ENCODE data around the gene RGMA.

RGMA gene

GRCh38 chr15:93087825-93088199 lies 1.2 kb downstream of the RGMA start:
- Histone ChIP-seq H3K9me3 (replicated peaks in 1 of 2; ENCODE audit: control insufficient read depth in 2 of 2, insufficient read depth in 1 of 2, low read depth in 1 of 2, low read length in 2 of 2) (peaks cover 2 to 20% of the 10 kb centered on the region in 2 donors), H3K23ac (ENCODE audit: low read depth, low read length, poor library complexity) (no peak overlapping the region), H3K4me3 (ENCODE audit: low read length in 2 of 2) (peak overlapping the region; percentile 56 to 98), H2BK120ac (ENCODE audit: low read depth, low read length) (no peak overlapping the region), H2BK12ac (ENCODE audit: low read length) (no peak overlapping the region), H3K14ac (ENCODE audit: low read length) (no peak overlapping the region), H3K4me1 (ENCODE audit: control insufficient read depth in 2 of 2, insufficient read depth in 1 of 2, low read depth in 1 of 2, low read length in 2 of 2) (peaks cover 16 to 27% of the 10 kb centered on the region in 2 donors), H3K4ac (ENCODE audit: low read length) (no peak overlapping the region), H4K91ac (ENCODE audit: low read depth, low read length, poor library complexity) (no peak overlapping the region), H2AK5ac (ENCODE audit: low read depth, low read length) (no peak overlapping the region), H3K36me3 (replicated peaks in 1 of 2; ENCODE audit: control insufficient read depth in 2 of 2, insufficient read depth in 2 of 2, low read length in 2 of 2) (peaks cover 5 to 43% of the 10 kb centered on the region in 2 donors), H3K27me3 (ENCODE audit: control insufficient read depth in 3 of 3, insufficient read depth in 3 of 3, low read depth in 1 of 3, low read length in 3 of 3) (no peaks in the 10 kb centered on the region), H2BK5ac (ENCODE audit: low read length) (peak overlapping the region; percentile 98), H3K27ac (replicated peaks; ENCODE audit: low read length) (peak overlapping the region; percentile 81), H2AFZ (ENCODE audit: low read length) (peak overlapping the region; percentile 44), H3K9ac (ENCODE audit: low read depth, low read length, poor library complexity) (peak overlapping the region; percentile 87), H4K8ac (ENCODE audit: low read depth, low read length) (no peak overlapping the region), H3K4me2 (ENCODE audit: insufficient read depth, low read length, poor library complexity, severe bottlenecking) (peak overlapping the region; percentile 84), H3K79me1 (ENCODE audit: low read depth, low read length) (no peaks in the 10 kb centered on the region), H2BK15ac (ENCODE audit: low read length) (peak overlapping the region; percentile 63), H3K18ac (ENCODE audit: low read length) (peak overlapping the region; percentile 86)
- WGBS, 2 donors (ENCODE audit: extremely low coverage in 2 of 2, insufficient read length in 2 of 2, insufficient replicate concordance in 1 of 2), result no CpG with 5 or more reads among the region's 14 CpGs
- peak; percentile 86 for DNase-seq (ENCODE audit: low spot score)

GRCh38 chr15:93086791-93087190 lies 2.2 kb downstream of the RGMA start:
- Histone ChIP-seq H3K18ac (ENCODE audit: low read length) (no peak overlapping the region), H3K4ac (ENCODE audit: low read length) (no peak overlapping the region), H3K14ac (ENCODE audit: low read length) (no peak overlapping the region), H3K27ac (replicated peaks; ENCODE audit: low read length) (no peak overlapping the region), H2BK120ac (ENCODE audit: low read depth, low read length) (no peak overlapping the region), H2AK5ac (ENCODE audit: low read depth, low read length) (no peak overlapping the region), H3K4me3 (ENCODE audit: low read length in 2 of 2) (peak overlapping the region; percentile 56 to 98), H3K79me1 (ENCODE audit: low read depth, low read length) (no peaks in the 10 kb centered on the region), H2BK5ac (ENCODE audit: low read length) (no peak overlapping the region), H3K36me3 (replicated peaks in 1 of 2; ENCODE audit: control insufficient read depth in 2 of 2, insufficient read depth in 2 of 2, low read length in 2 of 2) (peaks cover 5 to 53% of the 10 kb centered on the region in 2 donors), H3K9ac (ENCODE audit: low read depth, low read length, poor library complexity) (no peak overlapping the region), H3K4me1 (ENCODE audit: control insufficient read depth in 2 of 2, insufficient read depth in 1 of 2, low read depth in 1 of 2, low read length in 2 of 2) (peaks cover 21 to 27% of the 10 kb centered on the region in 2 donors), H3K23ac (ENCODE audit: low read depth, low read length, poor library complexity) (no peak overlapping the region), H4K91ac (ENCODE audit: low read depth, low read length, poor library complexity) (no peak overlapping the region), H3K27me3 (ENCODE audit: control insufficient read depth in 3 of 3, insufficient read depth in 3 of 3, low read depth in 1 of 3, low read length in 3 of 3) (no peaks in the 10 kb centered on the region), H2AFZ (ENCODE audit: low read length) (no peak overlapping the region), H2BK12ac (ENCODE audit: low read length) (no peak overlapping the region), H4K8ac (ENCODE audit: low read depth, low read length) (no peak overlapping the region), H3K9me3 (replicated peaks in 1 of 2; ENCODE audit: control insufficient read depth in 2 of 2, insufficient read depth in 1 of 2, low read depth in 1 of 2, low read length in 2 of 2) (peaks cover 2 to 30% of the 10 kb centered on the region in 2 donors), H2BK15ac (ENCODE audit: low read length) (no peak overlapping the region), H3K4me2 (ENCODE audit: insufficient read depth, low read length, poor library complexity, severe bottlenecking) (peak overlapping the region; percentile 84)
- no CpG with 5 or more reads among the region's 2 CpGs for whole genome bisulfite sequencing, 2 donors (ENCODE audit: extremely low coverage in 2 of 2, insufficient read length in 2 of 2, insufficient replicate concordance in 1 of 2)
- no peak for DNase-seq (ENCODE audit: low spot score)

- Histone ChIP-seq H2BK12ac (ENCODE audit: low read length) (no peak overlapping the region), H3K4me1 (ENCODE audit: control insufficient read depth in 2 of 2, insufficient read depth in 1 of 2, low read depth in 1 of 2, low read length in 2 of 2) (peaks cover 31 to 35% of the 10 kb centered on the region in 2 donors), H3K79me1 (ENCODE audit: low read depth, low read length) (no peaks in the 10 kb centered on the region), H3K18ac (ENCODE audit: low read length) (no peak overlapping the region), H3K36me3 (replicated peaks in 1 of 2; ENCODE audit: control insufficient read depth in 2 of 2, insufficient read depth in 2 of 2, low read length in 2 of 2) (peaks cover 5 to 63% of the 10 kb centered on the region in 2 donors), H3K27me3 (ENCODE audit: control insufficient read depth in 3 of 3, insufficient read depth in 3 of 3, low read depth in 1 of 3, low read length in 3 of 3) (no peaks in the 10 kb centered on the region), H3K4me3 (ENCODE audit: low read length in 2 of 2) (no peak overlapping the region), H4K91ac (ENCODE audit: low read depth, low read length, poor library complexity) (no peak overlapping the region), H2BK120ac (ENCODE audit: low read depth, low read length) (no peak overlapping the region), H3K9ac (ENCODE audit: low read depth, low read length, poor library complexity) (no peak overlapping the region), H4K8ac (ENCODE audit: low read depth, low read length) (no peak overlapping the region), H3K27ac (replicated peaks; ENCODE audit: low read length) (no peak overlapping the region), H2AFZ (ENCODE audit: low read length) (no peak overlapping the region), H3K14ac (ENCODE audit: low read length) (no peak overlapping the region), H2BK5ac (ENCODE audit: low read length) (no peak overlapping the region), H3K4me2 (ENCODE audit: insufficient read depth, low read length, poor library complexity, severe bottlenecking) (peak overlapping the region; percentile 22), H2BK15ac (ENCODE audit: low read length) (no peak overlapping the region), H3K9me3 (replicated peaks in 1 of 2; ENCODE audit: control insufficient read depth in 2 of 2, insufficient read depth in 1 of 2, low read depth in 1 of 2, low read length in 2 of 2) (peaks cover 2 to 30% of the 10 kb centered on the region in 2 donors), H3K4ac (ENCODE audit: low read length) (no peak overlapping the region), H3K23ac (ENCODE audit: low read depth, low read length, poor library complexity) (no peak overlapping the region), H2AK5ac (ENCODE audit: low read depth, low read length) (no peak overlapping the region)
- no peak for DNase-seq (ENCODE audit: low spot score)
- WGBS, 2 donors (ENCODE audit: extremely low coverage in 2 of 2, insufficient read length in 2 of 2, insufficient replicate concordance in 1 of 2), result no CpG with 5 or more reads among the region's 1 CpG
These were observed 3.3 kb downstream of the RGMA start for GRCh38 chr15:93085692-93086091.

GRCh38 chr15:93082861-93083260 lies 6.2 kb downstream of the RGMA start:
- Histone ChIP-seq H3K27ac (replicated peaks; ENCODE audit: low read length) (no peak overlapping the region), H3K18ac (ENCODE audit: low read length) (no peak overlapping the region), H2BK120ac (ENCODE audit: low read depth, low read length) (no peak overlapping the region), H2AK5ac (ENCODE audit: low read depth, low read length) (no peak overlapping the region), H3K4ac (ENCODE audit: low read length) (no peak overlapping the region), H2BK15ac (ENCODE audit: low read length) (no peak overlapping the region), H4K91ac (ENCODE audit: low read depth, low read length, poor library complexity) (no peak overlapping the region), H3K9me3 (replicated peaks in 1 of 2; ENCODE audit: control insufficient read depth in 2 of 2, insufficient read depth in 1 of 2, low read depth in 1 of 2, low read length in 2 of 2) (peaks cover 0 to 27% of the 10 kb centered on the region in 2 donors), H3K4me1 (ENCODE audit: control insufficient read depth in 2 of 2, insufficient read depth in 1 of 2, low read depth in 1 of 2, low read length in 2 of 2) (peaks cover 38 to 42% of the 10 kb centered on the region in 2 donors), H3K4me3 (ENCODE audit: low read length in 2 of 2) (no peak overlapping the region), H3K14ac (ENCODE audit: low read length) (no peak overlapping the region), H2AFZ (ENCODE audit: low read length) (no peak overlapping the region), H2BK12ac (ENCODE audit: low read length) (no peak overlapping the region), H3K23ac (ENCODE audit: low read depth, low read length, poor library complexity) (no peak overlapping the region), H4K8ac (ENCODE audit: low read depth, low read length) (no peak overlapping the region), H3K27me3 (ENCODE audit: control insufficient read depth in 3 of 3, insufficient read depth in 3 of 3, low read depth in 1 of 3, low read length in 3 of 3) (no peaks in the 10 kb centered on the region), H3K36me3 (replicated peaks in 1 of 2; ENCODE audit: control insufficient read depth in 2 of 2, insufficient read depth in 2 of 2, low read length in 2 of 2) (peaks cover 11 to 83% of the 10 kb centered on the region in 2 donors), H2BK5ac (ENCODE audit: low read length) (no peak overlapping the region), H3K79me1 (ENCODE audit: low read depth, low read length) (no peaks in the 10 kb centered on the region), H3K9ac (ENCODE audit: low read depth, low read length, poor library complexity) (no peak overlapping the region), H3K4me2 (ENCODE audit: insufficient read depth, low read length, poor library complexity, severe bottlenecking) (peak overlapping the region; percentile 2)
- DNase-seq (ENCODE audit: low spot score), result no peak
- no CpG with 5 or more reads among the region's 3 CpGs for WGBS, 2 donors (ENCODE audit: extremely low coverage in 2 of 2, insufficient read length in 2 of 2, insufficient replicate concordance in 1 of 2)
